Left ventricle myocardium inferior (tissue), 1 donor: ENCODE data around the gene PLEKHN1. TPM values are rescaled to one million over a fixed set of nuclear protein-coding genes. Genes with fewer than 3 reads are reported as not detected.

Experiments
- DNase-seq: peaks from one replicate; pipeline ENCODE4 v3.0.0-alpha.2; 2020
- H3K27ac ChIP-seq: fragments of 200-600 bp; replicated peaks from 2 replicates; pipeline ENCODE4 v1.8.0; 2021
- H3K27me3 ChIP-seq: fragments of 200-600 bp; 2 replicates; pipeline ENCODE4 v1.8.0; 2021; ENCODE audit warnings: low read depth
- H3K36me3 ChIP-seq: fragments of 200-600 bp; 2 replicates; pipeline ENCODE4 v1.8.0; 2021
- H3K4me1 ChIP-seq: fragments of 200-600 bp; 2 replicates; pipeline ENCODE4 v1.8.0; 2021
- H3K4me3 ChIP-seq: fragments of 200-600 bp; 2 replicates; pipeline ENCODE4 v1.8.0; 2021; ENCODE audit warnings: mild to moderate bottlenecking, moderate library complexity
- H3K9me3 ChIP-seq: fragments of 200-600 bp; replicated peaks from 2 replicates; pipeline ENCODE4 v1.8.0; 2021
- CTCF ChIP-seq: fragments of 200-600 bp; IDR thresholded peaks from 2 replicates; pipeline ENCODE4 v1.8.0; 2021; ENCODE audit warnings: antibody characterized with exemption, mild to moderate bottlenecking, borderline replicate concordance
- intact Hi-C: fragments of 100-400 bp; cut with micrococcal nuclease; formaldehyde crosslinking; loops from one replicate; pipeline ENCODE4 v1.11.0; 2022
- total RNA-seq: library from RNA; stranded (reverse); fragmentation: NEBNext Ultra II Directional; extraction: Animal tissue kit (Norgen Biotek cat#: 25700); gene quantifications from one replicate; pipeline ENCODE4 v1.2.1, GENCODE V29; 2021
- donor health status: DM: no; HTN: yes; CAD: no; lungs with severe emphysema.

PLEKHN1 gene
- total RNA-seq, 1 donor from 2014 or later = not detected

GRCh38 chr1:937521-937920 lies 28.8 kb upstream of the PLEKHN1 start:
- peaks cover 91% of the 10 kb centered on the region for H3K27me3 ChIP-seq
- no peaks in the 10 kb centered on the region for H3K36me3 ChIP-seq
- intact Hi-C loops = no loop called here
- H3K9me3 ChIP-seq = no peaks in the 10 kb centered on the region
- peaks cover 48% of the 10 kb centered on the region for H3K4me1 ChIP-seq
- DNase-seq = no peak
- no peak for TF ChIP-seq CTCF
- H3K4me3 ChIP-seq = no peak overlapping the region
- H3K27ac ChIP-seq = no peak overlapping the region

GRCh38 chr1:938088-938683 lies 28.1 kb upstream of the PLEKHN1 start:
- intact Hi-C loops = no loop called here
- H3K27ac ChIP-seq = no peak overlapping the region
- H3K4me3 ChIP-seq = no peak overlapping the region
- no peaks in the 10 kb centered on the region for H3K9me3 ChIP-seq
- DNase-seq = no peak
- TF ChIP-seq CTCF = peak; percentile 62
- peaks cover 55% of the 10 kb centered on the region for H3K4me1 ChIP-seq
- H3K27me3 ChIP-seq = peaks cover 91% of the 10 kb centered on the region
- H3K36me3 ChIP-seq = no peaks in the 10 kb centered on the region

- DNase-seq = no peak
- Histone ChIP-seq H3K36me3 (no peaks in the 10 kb centered on the region), H3K4me3 (no peak overlapping the region), H3K9me3 (no peaks in the 10 kb centered on the region), H3K4me1 (peaks cover 62% of the 10 kb centered on the region), H3K27ac (no peak overlapping the region), H3K27me3 (peaks cover 92% of the 10 kb centered on the region)
- intact Hi-C loops = no loop called here
- TF ChIP-seq CTCF = no peak
These were observed 27.4 kb upstream of the PLEKHN1 start for GRCh38 chr1:938711-939489.

GRCh38 chr1:939511-940106 lies 26.7 kb upstream of the PLEKHN1 start:
- H3K4me1 ChIP-seq = peaks cover 68% of the 10 kb centered on the region
- TF ChIP-seq CTCF = no peak
- peak overlapping the region; percentile 65 for H3K4me3 ChIP-seq
- DNase-seq = no peak
- peaks cover 93% of the 10 kb centered on the region for H3K27me3 ChIP-seq
- no peak overlapping the region for H3K27ac ChIP-seq
- no peaks in the 10 kb centered on the region for H3K9me3 ChIP-seq
- intact Hi-C loops = no loop called here
- peaks cover 3% of the 10 kb centered on the region for H3K36me3 ChIP-seq

GRCh38 chr1:940107-941014 lies 25.9 kb upstream of the PLEKHN1 start:
- intact Hi-C loops = no loop called here
- H3K27ac ChIP-seq = peak overlapping the region; percentile 62
- peaks cover 11% of the 10 kb centered on the region for H3K36me3 ChIP-seq
- peak; percentile 32 for TF ChIP-seq CTCF
- H3K27me3 ChIP-seq = peaks cover 87% of the 10 kb centered on the region
- H3K4me3 ChIP-seq = peak overlapping the region; percentile 65
- no peaks in the 10 kb centered on the region for H3K9me3 ChIP-seq
- peak; percentile 65 for DNase-seq
- H3K4me1 ChIP-seq = peaks cover 69% of the 10 kb centered on the region
